Ishikawa (cell line): ENCODE results near the gene CTNNBL1.

Experiments
- CREB1 ChIP-seq: IDR thresholded peaks from 2 replicates; pipeline ENCODE4 v1.6.1; 2012; ENCODE audit warnings: low read depth
- EP300 ChIP-seq: IDR thresholded peaks from 2 replicates; pipeline ENCODE4 v1.6.1; 2012; ENCODE audit warnings: borderline replicate concordance
- RAD21 ChIP-seq: IDR thresholded peaks from 2 replicates; pipeline ENCODE4 v1.6.1; 2012; ENCODE audit warnings: low read depth
- TAF1 ChIP-seq: IDR thresholded peaks from 2 replicates; pipeline ENCODE4 v1.6.1; 2012; ENCODE audit warnings: low read depth, mild to moderate bottlenecking
- TEAD4 ChIP-seq: IDR thresholded peaks from 2 replicates; pipeline ENCODE4 v1.6.1; 2012
- YY1 ChIP-seq: IDR thresholded peaks from 2 replicates; pipeline ENCODE4 v1.6.1; 2012; ENCODE audit warnings: low read depth
- TF ChIP-seq, protein P1 (sequence below): IDR thresholded peaks from 2 replicates; pipeline ENCODE4 v1.6.1; 2012

- TF ChIP-seq EP300 = no peak
- no peak for TF ChIP-seq CREB1
- TF ChIP-seq YY1 = no peak
- TF ChIP-seq RAD21 = no peak
- no peak for TF ChIP-seq TAF1
- TF ChIP-seq TEAD4 = no peak
- TF ChIP-seq, protein P1, sequence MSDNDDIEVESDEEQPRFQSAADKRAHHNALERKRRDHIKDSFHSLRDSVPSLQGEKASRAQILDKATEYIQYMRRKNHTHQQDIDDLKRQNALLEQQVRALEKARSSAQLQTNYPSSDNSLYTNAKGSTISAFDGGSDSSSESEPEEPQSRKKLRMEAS = no peak
Measured at GRCh38 chr20:37859406-37860171, 165.8 kb downstream of the CTNNBL1 start.
